GM21360 (cell line): ENCODE measurements around the gene SP110.

Experiments used
- ATAC-seq: cut with Tn5 transposase; IDR thresholded peaks from one replicate; pipeline ENCODE4 v1.9.1; 2021; ENCODE audit warnings: mild to moderate bottlenecking, moderate library complexity; ENCODE audit not compliant: unreplicated experiment

Gene SP110

GRCh38 chr2:230172852-230173251, 46.9 kb downstream of the SP110 start:
- ATAC-seq: no peak

GRCh38 chr2:230172156-230172555, 47.6 kb downstream of the SP110 start:
- ATAC-seq: no peak

- no peak for ATAC-seq
Observed at GRCh38 chr2:230170532-230170931, 49.3 kb downstream of the SP110 start.

GRCh38 chr2:230166557-230167170, 53.1 kb downstream of the SP110 start:
- no peak for ATAC-seq

- ATAC-seq: no peak
Observed at GRCh38 chr2:230164139-230164538, 55.6 kb downstream of the SP110 start.

GRCh38 chr2:230162981-230163380, 56.8 kb downstream of the SP110 start:
- ATAC-seq: no peak

- ATAC-seq: no peak
Observed at GRCh38 chr2:230161184-230161583, 58.6 kb downstream of the SP110 start.

GRCh38 chr2:230160112-230160660, 59.6 kb downstream of the SP110 start:
- ATAC-seq: no peak

GRCh38 chr2:230158468-230158867, 61.3 kb downstream of the SP110 start:
- no peak for ATAC-seq

- ATAC-seq: no peak
Observed at GRCh38 chr2:230156782-230157699, 62.7 kb downstream of the SP110 start.

- no peak for ATAC-seq
Observed at GRCh38 chr2:230155359-230155758, 64.4 kb downstream of the SP110 start.

GRCh38 chr2:230153390-230153976, 66.3 kb downstream of the SP110 start:
- no peak for ATAC-seq

GRCh38 chr2:230152334-230152733, 67.5 kb downstream of the SP110 start:
- no peak for ATAC-seq

- ATAC-seq: no peak
Observed at GRCh38 chr2:230144355-230144754, 75.4 kb downstream of the SP110 start.

- no peak for ATAC-seq
Observed at GRCh38 chr2:230140667-230141066, 79.1 kb downstream of the SP110 start.

- no peak for ATAC-seq
Observed at GRCh38 chr2:230137902-230138539, 81.8 kb downstream of the SP110 start.

GRCh38 chr2:230135130-230135525, 84.7 kb downstream of the SP110 start:
- no peak for ATAC-seq

GRCh38 chr2:230134496-230135129, 85.2 kb downstream of the SP110 start:
- no peak for ATAC-seq

- no peak for ATAC-seq
Observed at GRCh38 chr2:230131366-230131765, 88.4 kb downstream of the SP110 start.

- no peak for ATAC-seq
Observed at GRCh38 chr2:230130668-230131364, 89.0 kb downstream of the SP110 start.
